Amygdala (tissue), 56 donors: ENCODE data around the gene RSPH9.
A peak's percentile ranks its signal among the peaks of the same experiment; 100 is the strongest.

Source experiments
- DNase-seq, 56 donors: peaks; one replicate each; lab custom pipeline; 2025; lab: John Stamatoyannopoulos, UW

RSPH9 gene, protein sequence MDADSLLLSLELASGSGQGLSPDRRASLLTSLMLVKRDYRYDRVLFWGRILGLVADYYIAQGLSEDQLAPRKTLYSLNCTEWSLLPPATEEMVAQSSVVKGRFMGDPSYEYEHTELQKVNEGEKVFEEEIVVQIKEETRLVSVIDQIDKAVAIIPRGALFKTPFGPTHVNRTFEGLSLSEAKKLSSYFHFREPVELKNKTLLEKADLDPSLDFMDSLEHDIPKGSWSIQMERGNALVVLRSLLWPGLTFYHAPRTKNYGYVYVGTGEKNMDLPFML

DNA sequence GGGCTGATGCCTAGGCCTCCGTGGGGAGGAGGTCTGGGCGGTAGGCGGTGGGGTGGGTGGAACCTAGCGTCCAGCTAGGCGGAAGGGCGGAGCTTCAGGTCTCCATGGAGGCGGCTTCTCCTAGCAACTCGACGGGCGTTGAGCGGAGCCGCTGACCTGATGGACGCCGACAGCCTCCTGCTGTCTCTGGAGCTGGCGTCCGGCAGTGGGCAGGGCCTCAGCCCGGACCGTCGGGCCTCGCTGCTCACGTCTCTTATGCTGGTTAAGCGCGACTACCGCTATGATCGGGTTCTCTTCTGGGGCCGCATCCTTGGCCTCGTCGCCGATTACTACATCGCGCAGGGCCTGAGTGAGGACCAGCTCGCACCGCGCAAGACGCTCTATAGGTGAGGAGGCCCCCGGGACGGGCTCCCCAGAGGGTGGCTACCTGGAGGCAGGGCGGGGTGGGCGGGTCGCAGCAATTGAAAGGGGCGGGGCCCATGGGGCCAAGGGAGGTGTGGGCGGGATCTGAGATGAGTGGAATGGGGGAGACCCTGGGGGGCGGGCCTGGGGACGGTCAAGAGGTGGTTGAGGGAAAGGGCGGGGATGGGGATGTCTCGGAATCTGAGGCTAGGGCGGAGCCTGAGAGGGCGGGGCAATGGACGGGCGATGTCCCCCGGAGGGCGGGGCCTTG is at the start of gene RSPH9:
Gene RSPH9 (plus strand): TSS at position 97 of the 673 bp plus-strand sequence. CDS start 63 bp downstream, at position 160.
- DNase-seq: peak in 20 of 56 donors; percentile 8 to 73 (median 27)

DNA sequence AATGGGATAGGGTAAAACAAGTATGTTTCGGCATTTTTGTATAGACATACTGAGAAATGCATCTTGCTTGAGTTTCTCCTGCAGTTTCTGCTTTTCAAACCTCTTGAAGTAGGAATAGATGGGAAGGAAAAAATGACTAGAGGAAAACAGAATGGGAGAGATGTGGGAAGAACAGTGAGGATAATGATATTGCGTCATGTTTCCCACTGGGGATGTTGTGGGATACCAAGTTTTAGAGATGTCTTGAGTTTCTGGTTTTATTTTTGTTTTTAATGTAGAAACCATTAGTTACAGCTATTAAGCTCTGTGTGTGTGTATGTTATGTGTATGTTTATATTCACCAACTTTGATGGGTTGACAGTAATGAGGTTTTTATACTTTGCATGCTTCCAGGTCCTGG is 44.2 kb upstream of the RSPH9 start:
- no peak for DNase-seq

DNA sequence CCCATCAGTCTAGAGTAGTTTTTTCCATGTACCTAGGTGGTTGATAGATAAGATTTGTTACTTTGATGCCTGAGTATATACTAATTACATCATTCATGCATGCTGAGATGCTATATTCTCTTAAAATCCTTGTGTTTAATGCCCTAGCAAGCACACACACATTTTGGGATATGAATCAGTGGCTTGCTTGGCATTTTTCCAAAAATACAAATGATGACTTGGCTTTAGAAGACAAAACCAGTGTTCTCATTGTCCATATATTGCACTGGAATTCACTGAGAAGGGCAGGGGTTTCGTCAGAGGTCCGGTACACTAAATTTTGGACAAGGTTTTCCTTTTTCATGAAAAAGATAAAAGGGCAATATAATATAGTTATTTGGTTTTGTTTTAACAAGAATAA is 40.7 kb upstream of the RSPH9 start:
- DNase-seq: no peak

DNA sequence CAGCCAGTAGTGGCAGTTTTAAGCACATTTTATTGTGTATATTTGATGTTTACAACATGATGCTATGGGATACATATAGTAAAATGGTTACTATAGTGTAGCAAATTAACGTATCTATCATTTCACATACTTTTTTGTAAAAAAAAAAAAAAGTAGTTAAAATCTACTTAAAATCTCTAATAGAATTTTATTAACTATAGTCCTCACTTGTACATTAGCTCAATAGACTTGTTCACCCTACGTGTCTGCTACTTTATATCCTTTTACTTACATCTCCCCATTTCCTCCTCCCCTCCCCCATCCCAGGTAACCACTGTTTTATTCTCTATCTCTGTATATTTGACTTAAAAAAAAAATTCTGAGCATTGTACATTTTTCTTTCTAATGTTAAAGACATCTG is 38.8 kb upstream of the RSPH9 start:
- DNase-seq: no peak

DNA sequence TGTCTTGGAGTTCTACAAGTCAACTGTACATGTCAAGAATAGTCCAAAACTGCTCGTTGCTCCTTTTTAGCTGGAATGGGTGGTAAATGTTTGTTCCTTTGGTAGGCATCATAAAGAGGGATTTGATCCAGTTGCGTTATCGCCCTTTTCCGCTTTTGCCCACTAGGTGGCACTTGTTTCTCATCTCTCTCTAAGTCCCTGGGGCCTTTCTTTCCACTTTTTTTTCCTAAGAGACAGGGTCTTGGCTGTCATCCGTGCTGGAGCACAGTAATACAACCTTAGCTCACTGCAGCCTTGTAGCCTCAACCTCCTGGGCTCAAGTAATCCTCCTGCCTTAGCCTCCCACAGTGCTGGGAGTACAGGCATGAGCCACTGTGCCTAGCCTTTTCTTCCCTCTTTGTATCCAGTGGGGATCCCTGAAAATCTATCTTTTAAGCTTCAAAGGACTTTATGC is 36.5 kb upstream of the RSPH9 start:
- peak in 36 of 56 donors; percentile 4 to 82 (median 30) for DNase-seq

DNA sequence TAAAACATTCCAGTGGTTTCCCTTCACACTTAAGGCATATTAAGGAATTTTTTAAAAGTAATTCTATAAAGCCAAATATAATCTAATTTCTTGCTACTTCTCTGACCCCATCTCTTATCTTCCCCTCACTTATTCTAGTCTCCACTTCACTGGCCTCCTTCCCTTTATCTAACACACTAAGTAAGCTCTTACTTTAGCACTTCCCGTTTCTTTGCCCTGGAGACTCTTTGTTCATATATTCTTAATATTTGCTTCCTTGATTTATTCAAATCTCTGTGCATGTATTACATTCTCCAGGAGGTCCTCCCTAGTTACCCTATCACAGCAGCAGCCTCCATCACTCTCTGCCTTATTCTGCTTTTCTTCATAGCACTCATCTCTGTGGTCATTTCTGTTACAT is 36.0 kb upstream of the RSPH9 start:
- no peak for DNase-seq

DNA sequence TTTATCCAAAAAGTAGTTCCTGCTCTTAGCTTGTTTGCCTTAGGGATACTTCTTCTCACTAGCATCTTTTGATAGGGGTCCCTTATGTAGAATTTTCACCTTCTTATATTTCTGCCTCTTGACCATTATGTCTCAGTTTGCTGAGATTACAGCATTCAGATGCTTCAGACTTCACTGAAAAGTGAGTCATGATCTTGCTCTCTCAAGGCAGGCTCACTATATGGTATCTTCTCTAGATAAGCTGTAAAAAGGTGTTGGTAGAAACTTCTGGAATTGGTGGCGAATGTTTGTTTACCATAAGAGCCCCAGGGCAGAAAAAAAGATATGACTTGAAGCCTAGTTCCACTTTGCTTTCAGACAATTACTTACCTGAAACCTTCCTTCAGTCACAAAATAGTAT is 35.4 kb upstream of the RSPH9 start:
- no peak for DNase-seq

DNA sequence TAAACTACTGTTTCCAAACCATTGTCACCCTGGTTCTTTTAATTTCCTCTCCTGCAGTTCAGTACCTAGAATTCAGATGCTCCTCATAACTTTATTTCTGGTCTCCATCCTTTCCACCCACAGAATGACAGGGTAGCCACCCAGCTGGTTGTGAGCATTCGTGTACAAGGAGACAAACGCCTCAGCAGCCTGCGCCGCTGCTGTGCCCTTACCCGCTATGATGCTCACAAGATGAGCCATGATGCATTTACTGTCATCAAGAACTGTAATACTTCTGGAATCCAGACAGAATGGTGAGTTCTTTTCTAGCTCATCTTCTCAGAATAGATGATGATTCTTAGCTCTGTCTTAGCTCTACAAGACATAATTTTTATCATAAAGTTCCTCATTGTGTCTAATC is 34.4 kb upstream of the RSPH9 start:
- DNase-seq: no peak

DNA sequence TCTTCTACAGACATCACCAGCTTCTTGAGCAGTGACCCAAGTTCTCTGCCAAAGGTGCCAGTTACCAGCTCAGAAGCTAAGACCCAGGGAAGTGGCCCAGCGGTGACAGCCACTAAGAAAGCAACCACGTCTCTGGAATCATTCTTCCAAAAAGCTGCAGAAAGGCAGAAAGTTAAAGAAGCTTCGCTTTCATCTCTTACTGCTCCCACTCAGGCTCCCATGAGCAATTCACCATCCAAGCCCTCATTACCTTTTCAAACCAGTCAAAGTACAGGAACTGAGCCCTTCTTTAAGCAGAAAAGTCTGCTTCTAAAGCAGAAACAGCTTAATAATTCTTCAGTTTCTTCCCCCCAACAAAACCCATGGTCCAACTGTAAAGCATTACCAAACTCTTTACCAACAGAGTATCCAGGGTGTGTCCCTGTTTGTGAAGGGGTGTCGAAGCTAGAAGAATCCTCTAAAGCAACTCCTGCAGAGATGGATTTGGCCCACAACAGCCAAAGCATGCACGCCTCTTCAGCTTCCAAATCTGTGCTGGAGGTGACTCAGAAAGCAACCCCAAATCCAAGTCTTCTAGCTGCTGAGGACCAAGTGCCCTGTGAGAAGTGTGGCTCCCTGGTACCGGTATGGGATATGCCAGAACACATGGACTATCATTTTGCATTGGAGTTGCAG is 31.0 kb upstream of the RSPH9 start:
- DNase-seq: no peak

DNA sequence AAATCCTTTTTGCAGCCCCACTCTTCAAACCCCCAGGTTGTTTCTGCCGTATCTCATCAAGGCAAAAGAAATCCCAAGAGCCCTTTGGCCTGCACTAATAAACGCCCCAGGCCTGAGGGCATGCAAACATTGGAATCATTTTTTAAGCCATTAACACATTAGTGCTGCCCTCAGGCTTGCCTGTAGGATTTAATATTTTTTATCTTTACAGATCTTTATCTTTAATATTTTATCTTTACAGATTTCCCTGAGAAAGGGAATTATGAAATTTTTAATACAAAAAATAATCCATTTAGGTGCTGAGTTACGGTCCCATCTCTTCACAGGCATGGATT is 30.5 kb upstream of the RSPH9 start:
- DNase-seq: no peak

DNA sequence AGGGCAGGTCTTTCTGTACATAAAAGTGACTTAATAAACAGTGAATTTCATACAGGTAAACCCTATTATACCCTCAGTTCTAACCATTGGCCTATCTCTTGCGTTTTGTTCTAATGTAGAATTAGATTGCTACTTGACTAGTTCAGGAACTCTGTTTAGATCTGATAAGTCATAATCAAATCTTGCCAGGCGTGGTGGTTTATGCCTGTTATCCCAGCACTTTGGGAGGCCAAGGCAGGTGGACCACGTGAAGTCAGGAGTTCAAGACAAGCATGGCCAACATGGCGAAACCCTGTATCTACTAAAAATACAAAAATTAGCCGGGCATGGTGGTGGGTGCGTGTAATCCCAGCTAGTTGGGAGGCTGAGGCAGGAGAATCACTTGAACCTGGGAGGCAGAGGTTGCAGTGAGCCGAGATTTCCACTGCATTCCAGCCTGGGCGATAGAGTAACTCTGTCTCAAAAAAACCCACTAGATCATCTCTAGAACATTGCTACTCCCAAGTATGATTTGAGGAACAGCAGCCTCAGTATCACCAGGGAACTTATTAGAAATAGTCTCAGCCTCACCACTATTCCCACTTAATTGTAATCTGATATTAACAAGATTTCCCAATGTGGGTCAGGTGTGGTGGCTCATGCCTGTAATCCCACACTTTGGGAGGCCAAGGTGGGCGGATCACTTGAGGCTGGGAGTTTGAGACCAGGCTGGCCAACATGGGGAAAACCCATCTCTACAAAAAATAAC is 27.9 kb upstream of the RSPH9 start:
- DNase-seq: no peak

DNA sequence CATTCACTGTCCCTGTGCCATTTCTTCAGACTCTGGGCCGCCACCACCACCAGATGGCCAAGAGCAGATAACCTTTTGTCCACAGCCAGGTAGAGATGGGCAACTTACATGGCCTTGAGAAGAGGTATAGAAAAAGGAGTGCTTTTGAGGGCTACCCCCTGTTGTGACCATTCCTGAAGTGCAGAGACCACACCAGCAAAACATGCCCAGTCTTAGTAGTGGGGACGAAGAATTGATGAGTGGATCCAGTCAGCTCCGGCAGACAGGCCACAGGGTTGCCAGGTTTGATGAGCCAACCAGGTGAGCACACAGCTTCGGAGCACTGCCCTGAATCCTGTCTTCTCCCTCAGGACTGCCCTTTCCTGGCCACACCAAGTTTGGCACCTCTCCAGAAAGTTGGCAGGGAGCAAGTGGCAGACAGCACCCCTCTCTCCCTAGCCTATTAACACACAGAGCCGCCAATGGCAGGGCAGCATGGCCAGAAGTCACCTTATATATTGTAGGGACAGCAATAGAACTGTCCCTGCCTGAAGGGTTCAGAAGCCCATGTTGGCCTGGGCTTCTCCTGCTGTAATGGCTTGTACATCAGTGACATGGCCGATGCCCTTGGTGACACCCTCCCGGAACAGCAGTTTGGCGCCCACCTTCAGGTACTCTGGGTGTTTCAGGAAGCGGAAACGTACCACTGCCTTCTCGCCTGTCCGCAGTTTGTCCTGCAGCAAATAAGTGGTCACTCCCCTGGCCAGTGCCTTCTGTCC is 23.6 kb upstream of the RSPH9 start:
- no peak for DNase-seq

DNA sequence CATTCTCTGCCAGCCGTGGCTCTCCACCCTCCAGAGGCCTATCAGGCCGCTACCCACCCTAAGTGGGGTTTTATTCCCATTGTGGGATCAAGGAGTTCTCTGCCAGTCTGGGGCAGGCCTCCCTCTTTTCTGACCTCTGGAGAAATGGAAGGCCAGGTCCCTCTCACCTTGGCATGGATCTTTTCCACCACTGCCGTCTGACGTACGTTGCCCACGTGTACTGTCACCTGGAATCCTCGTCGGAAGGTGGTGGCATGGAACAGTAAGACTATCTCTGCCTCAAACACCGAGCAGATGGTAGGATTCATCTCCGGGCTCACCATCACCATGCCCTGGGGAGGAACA is 23.0 kb upstream of the RSPH9 start:
- no peak for DNase-seq

DNA sequence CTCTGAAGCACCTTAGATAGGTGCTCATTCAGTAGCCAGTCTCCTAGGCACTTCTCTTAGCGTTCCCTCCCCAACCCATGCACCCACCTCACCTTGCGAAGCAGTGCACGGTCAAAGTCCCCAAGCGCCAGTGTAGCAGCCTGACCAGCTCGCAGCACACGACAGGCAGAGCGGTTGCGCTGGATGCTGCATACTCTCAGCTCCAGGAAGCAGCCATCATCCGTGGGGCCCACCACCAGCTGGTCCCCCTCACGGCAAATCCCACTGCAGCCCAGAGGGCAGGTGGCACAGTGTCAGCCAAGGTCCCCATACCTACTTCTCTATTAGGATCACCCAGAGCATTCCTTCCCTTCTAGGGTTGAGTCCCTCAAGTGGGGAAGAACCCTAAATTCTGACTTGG is 22.3 kb upstream of the RSPH9 start:
- no peak for DNase-seq

DNA sequence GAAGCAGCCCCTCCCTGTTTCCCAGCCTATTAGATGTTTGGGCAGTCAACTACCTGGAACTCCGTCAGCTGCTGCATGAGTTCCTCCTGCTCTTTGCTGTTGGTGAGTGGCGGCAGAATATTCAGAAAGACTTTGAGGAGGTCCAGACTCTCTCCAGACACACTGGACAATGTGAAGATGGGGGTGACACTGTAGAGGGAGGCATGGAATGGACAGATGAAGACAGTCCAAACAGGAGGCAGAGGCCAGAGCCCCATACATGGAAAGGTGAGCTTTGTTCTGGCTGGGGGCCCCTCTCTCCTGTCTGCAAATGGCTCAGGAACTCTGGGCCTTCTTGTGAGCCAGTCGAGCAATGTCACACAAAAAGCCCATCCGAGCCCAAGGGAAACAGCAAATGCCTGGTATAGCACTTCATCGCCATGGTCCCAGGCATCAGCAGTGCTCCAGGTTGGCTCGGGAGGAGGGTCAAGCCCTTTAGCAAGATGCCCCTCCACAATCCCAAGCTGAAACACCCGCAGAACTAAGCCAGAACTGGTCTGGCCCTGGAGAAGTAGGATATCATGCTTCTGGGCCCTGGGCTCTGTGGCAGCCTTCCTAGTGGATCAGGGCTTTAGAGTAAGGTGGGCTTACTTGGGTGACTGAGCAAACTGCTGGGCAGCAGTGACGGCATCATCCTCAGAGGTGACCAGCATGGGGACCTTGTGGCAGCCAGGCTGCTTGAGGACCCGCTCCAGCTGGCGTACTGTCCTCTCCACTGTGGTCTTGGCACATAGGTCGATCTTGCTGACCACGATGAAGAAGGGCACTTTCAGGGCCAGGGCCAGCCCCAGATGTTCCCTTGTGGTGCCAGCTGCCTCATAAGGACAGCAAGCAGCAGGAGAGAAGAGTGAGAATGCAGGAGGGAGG is 20.7 kb upstream of the RSPH9 start:
- DNase-seq: no peak

DNA sequence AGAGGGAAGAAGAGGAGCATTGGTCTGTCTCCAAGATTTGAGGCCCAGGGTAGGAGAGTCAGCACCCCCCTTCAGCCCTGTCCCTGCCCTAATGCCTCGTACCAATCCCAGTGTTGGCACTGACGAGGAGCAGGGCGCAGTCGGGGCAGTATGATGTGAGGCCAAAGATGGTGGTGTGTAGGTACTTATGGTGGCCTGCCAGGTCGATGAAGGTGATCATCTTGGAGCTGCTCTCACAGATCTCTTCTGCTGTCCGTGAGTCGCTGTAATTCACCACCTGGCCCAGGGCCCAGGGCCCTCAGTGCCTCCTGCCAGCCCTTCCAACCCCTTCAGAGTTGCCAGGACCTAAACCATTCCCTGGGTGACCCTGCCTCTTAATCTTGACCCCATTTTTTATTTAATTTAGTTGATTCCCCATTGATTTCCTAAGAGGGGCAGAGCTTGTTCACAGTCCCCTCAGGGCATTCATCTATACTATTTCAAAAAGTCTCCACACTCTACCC is 20.0 kb upstream of the RSPH9 start:
- no peak for DNase-seq

DNA sequence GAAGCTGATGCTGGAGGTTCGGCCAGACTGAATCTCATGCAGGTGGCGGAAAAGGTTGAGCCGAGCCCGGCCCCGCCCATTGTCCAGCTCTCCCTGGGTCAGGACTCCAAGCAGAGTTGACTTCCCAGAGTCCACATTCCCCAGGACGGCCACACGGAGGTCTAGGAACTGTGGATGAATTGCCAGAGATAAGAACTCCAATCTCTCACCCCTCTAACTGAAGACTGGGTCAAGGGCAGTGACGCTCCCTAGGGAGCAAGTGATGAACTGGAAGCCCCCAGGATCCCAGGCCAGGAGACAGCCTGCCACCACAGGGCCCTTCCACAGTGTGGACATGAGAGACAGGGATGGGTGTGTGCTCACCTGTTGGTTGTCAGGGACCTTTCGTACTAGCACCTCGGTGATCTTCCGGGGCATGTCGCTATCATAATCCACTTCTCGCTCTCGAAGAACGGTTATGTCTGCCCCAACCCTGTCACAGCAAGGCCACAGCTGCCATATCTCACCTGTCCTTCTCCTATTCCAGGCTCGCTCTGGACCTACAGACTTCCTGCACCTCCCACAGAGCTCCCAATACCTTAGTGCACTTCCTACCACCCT is 19.3 kb upstream of the RSPH9 start:
- DNase-seq: no peak

DNA sequence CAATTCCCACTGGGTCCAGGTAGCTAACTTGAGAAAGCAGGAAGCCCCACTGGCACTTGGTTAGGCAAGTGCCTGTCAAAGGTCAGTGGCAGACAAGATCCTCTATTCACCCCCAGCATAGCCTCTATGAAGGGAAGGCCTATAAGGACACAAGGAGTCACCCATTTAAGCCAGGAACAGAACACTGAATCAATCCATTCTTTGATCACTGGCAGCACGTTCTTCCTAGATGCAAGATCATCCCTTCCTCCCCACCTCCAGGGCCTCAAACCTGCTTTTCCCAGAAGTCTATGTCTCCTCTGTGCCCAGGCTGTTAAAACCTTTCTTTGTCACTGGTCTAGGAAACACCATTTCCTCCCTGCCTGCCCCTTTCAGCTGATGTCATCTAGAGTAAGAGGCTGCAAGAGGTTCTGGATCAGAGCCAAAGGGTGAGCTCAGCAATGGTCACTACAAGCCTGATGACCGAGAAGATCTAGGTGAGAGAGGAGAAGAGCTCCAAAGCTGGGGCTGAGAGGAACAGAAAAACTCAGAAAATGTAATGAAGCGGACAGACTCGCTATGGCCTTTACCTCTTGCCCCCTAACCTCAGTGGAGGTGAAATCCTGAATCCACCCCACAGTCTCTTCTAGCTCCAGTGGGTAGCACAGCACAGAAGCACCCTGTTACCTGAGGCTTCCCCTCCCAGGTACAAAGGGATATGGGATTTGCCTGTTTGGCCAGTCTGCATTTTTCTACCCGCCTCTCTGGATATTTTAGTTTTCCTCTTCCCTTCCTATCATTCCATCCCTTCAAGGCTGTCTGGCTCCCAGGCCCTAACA is 17.6 kb upstream of the RSPH9 start:
- peak in 17 of 56 donors; percentile 3 to 74 (median 20) for DNase-seq
